GM21529 (cell line): Measurements from ENCODE around the gene PGA3.
"Not testable (repeated sequence)": the region's sequence is repeated elsewhere in the genome, so short reads cannot be mapped to it uniquely, and the experiment has no call there.

ENCODE experiments used
- ATAC-seq: cut with Tn5 transposase; IDR thresholded peaks from one replicate; pipeline ENCODE4 v1.9.1; 2021; ENCODE audit not compliant: unreplicated experiment

The PGA3 gene

GRCh38 chr11:61170566-61170965 lies 32.7 kb upstream of the PGA3 start:
- no peak for ATAC-seq

GRCh38 chr11:61171907-61172306 lies 31.4 kb upstream of the PGA3 start:
- ATAC-seq: no peak

- no peak for ATAC-seq
Observed at GRCh38 chr11:61172356-61172755, 31.0 kb upstream of the PGA3 start.

DNA sequence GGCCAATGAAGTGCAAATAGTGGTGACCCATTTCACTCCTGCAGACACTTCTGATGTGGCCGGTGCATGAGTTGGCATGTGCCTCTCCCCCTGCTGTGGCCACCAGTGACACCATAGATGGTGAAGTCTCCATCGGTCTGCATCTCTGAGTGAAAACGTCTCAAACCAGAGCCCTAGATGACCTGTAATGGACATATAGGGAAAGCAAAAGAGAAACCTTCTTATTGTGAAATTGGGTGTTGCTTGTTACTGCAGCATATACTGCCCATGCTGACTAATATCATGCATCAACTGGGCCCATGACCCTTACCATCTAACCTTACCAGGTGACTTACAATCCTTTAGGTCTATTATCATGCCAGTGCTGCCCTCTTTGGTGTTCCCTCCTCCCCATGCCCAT lies 30.4 kb upstream of the PGA3 start:
- ATAC-seq: no peak

DNA sequence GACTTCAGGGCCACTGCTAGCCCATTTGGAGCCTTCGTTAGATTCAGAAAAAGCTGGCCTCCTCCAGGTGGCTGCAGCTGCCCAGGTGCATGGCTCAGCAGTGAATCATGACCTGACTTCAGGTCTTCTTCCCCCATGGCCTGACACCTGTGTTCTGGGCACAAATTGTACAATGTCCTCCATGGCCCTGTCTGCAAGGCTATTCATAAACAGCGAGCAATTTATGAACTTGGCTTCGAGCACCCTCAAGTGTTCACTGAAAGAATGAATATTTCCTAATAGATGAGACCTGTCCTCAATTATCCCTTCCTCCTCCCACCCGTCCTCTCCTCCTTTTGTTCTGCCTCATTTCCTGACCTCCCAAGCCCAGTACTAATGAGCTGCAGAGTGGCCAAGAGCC lies 29.9 kb upstream of the PGA3 start:
- no peak for ATAC-seq

DNA sequence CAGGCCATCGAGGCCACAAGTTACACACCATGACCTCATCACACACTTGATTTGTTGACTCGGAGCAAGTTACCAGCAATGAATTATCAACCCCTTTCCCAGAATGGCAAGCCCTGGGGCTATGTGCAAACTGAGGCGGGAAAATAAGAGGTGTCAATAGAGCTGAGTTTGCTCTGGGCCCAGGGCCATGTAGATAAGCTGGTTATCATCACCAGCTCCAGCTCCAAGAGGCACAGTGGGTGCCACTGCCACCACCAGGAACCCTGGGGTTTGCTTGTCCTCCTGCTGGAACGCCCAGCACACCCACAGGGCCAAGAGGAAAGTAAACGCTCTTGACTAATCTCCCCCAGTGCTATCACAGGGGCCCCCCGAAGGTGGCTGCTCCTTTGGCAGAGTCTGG lies 29.0 kb upstream of the PGA3 start:
- no peak for ATAC-seq

DNA sequence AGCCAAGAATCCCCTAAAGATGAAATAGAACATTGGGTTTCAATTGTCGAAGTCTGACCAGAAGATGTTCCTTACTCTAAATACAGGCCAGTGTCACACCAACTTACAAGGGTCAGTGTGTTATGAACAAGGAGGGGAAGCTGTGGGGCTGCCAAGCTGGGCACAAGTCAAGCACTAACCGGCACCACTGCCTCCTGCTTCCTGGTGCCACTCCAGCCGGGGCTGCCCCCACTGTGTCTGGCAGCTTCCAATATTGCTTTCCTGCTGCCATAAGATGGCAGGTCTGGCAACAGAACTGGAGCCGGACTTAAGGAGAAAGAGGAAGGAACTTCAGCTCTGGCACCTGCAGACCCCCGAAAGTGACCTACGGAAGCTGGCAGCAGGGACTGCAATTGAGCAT lies 28.4 kb upstream of the PGA3 start:
- no peak for ATAC-seq

DNA sequence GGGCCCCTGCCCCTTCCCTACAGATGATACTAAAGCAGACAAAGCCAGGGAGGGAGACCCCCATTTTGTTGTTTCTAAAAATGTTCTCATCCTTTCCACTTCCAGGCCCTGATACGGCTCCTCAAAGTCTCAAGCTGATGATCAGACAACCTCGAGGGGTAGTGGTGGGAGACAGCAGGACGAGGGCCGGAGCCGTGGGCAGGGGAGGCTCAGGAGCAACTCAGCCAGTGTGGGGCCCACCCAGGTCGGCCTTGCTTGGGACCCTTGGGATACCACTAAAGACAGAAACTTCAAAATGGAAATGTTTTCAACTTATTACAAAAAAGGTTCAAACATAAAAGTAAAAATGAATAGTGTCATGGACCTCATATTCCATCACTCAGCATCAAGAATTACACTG lies 26.9 kb upstream of the PGA3 start:
- ATAC-seq: no peak

- ATAC-seq: not testable (repeated sequence)
Observed at GRCh38 chr11:61180205-61180604, 23.1 kb upstream of the PGA3 start.

GRCh38 chr11:61181489-61181888 lies 21.8 kb upstream of the PGA3 start:
- no peak for ATAC-seq

DNA sequence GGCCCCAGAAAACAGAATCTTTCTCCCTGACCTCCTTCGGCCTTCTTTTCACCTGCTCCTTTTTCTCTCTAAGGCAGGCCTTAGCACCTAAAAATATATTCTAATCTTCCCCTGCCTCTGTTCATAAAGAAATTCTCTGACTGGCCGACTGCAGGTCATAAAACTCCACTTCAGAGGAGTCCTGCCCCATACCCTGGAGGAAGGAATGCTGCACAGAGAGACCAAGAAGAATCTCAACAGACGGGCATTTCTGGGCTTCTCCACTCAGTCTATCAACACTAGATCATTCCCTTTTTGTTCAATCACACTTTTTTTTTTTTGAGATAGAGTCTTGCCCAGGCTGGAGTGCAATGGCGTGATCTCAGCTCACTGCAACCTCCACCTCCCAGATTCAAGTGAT lies 19.7 kb upstream of the PGA3 start:
- ATAC-seq: no peak

- ATAC-seq: no peak
Observed at GRCh38 chr11:61186504-61186903, 16.8 kb upstream of the PGA3 start.

DNA sequence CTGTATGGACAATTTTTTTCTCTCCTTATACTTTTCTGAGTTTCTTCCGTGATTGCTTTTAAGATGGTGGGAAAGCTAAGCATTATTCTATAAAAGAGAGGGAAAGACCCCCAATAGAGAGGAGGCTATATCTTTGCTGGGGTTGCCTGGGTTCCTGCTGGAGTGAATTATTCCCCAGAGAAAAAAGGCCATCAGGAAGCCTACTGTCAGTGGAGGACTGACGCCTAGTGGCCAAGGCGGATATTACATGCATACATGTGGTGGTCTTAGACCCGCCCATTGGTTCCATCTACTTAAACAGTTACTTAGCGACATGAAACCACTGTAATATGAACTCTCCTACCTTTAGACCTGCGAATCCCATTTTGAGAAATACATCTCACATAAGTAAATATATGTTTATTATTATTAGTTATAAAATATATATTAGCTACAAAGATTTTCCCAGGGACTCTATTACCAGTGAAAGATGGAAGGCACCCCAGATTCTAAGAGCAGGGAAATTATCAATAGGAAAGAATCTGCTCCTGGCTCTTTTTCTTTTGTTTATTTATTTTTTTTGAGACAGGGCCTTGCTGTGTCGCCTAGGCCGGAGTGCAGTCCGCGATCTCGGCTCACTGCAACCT lies 15.7 kb upstream of the PGA3 start:
- ATAC-seq: no peak

DNA sequence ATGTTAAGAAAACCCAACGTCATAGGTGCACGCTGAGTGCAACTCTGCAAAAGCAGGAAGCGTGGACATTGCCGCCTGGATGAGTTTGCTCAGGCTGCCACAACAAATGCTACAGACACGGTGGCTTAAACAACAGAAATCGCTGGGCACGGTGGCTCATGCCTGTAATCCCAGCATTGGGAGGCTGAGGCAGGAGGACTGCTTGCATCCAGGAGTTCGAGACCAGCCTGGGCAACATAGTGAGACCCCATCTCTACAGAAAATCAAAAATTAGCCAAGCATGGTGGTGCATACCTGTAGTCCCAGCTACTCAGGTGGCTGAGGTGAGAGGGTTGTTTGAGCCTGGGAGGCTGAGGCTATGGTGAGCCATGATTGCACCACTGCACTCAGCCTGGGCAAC lies 13.4 kb upstream of the PGA3 start:
- no peak for ATAC-seq

GRCh38 chr11:61193596-61193995 lies 9.7 kb upstream of the PGA3 start:
- ATAC-seq: no peak

- no peak for ATAC-seq
Observed at GRCh38 chr11:61194169-61194671, 9.1 kb upstream of the PGA3 start.

DNA sequence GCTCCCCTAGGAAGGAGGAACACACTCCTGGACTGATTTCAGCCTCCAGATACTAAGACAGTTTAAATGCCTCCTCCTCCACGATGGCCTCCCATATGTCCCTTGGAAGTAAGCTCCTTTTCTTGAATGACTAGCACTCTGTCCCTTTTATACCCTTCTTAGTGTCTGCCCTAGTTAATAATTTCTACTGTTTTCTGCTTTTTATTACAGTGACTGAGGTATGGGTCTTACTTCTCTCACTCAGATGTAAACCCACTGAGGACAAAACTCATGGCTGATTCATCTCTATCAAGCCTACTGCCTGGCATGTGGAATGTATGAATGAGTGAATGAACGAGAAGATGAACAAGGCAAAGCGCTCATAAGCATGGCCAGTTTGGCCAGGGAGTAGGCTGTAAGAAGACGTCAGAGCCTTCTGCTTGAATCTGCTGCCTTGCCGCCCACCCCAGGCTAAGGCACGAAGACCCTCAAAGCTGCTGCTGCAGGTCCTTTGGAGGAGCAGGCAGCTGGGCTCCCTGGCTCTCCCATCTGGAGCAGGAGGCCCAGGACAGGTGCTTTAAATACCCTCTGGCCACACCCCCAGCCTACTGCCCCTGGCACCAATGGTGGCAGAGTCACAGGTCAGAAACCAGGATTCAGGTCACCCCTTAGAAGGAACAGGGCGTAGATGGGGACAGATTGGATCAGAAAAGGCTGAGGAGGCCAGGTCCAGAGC lies 8.2 kb upstream of the PGA3 start:
- ATAC-seq: no peak

DNA sequence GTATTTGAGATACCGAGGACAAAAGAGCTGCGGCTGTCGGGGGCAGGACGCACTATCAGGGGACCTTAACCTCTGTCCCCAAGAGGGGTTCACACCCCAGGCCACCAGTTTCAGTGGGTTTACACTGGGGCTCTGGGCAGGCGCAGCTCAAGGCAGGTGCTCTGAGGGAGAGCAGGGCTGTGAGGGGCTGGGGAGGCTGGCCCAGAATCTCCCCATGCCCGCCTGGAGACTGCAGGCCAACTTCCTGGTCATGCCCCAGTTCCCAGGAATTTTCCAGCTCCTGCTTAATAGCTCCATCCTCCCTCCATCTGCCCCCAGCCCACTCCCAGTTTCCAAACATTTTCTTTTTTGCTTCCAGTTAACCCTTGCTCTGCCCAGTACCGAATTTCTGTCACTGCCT lies 7.6 kb upstream of the PGA3 start:
- ATAC-seq: no peak

DNA sequence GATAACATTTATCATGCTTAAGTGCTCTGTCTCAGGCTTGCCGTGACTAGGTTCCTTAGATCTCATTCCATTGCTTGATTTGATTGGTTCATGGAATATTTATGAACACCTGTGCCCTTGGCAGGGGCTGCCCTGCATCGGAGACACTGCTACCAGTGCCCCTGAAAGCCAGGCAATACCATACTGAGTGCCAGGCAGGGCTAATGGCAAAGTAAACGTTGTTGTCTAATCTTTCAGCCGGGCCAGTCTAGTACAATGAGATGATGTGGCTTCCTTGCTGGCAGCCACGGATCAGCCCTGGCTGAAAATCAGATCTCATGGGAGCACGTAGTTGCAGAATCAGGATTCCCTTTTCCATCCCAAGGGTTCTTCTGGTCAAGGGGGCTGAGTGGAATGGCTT lies 5.0 kb upstream of the PGA3 start:
- ATAC-seq: no peak

GRCh38 chr11:61198948-61199523 lies 4.3 kb upstream of the PGA3 start:
- ATAC-seq: no peak

GRCh38 chr11:61201476-61201875 lies 1.8 kb upstream of the PGA3 start:
- no peak for ATAC-seq

DNA sequence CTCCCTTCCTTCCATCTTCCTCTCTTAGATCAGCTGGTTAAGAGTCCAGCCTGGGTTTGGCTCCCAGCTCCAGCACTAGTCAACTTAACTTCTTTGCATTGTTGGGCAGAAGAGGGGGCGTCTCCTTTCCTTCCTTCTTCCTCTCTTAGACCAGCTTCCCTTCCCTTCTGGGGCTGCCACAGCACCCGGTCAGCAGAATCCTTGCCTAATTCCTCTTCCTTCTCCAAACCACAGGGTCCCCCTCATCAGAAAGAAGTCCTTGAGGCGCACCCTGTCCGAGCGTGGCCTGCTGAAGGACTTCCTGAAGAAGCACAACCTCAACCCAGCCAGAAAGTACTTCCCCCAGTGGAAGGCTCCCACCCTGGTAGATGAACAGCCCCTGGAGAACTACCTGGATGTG lies 558 bp downstream of the PGA3 start:
- ATAC-seq: not testable (repeated sequence)
